Fibroblast of mammary gland (primary cell): ENCODE results near the gene RAB11A.
A peak's percentile ranks its signal among the peaks of the same experiment; 100 is the strongest.
"Not testable (repeated sequence)": the region's sequence is repeated elsewhere in the genome, so short reads cannot be mapped to it uniquely, and the experiment has no call there.

ENCODE experiments used
- DNase-seq: peaks from one replicate; pipeline ENCODE4 v3.0.0-alpha.2; 2010; ENCODE audit warnings: low read depth
- H3K4me3 ChIP-seq: 2 replicates; pipeline ENCODE4 v1.5.1; 2011; ENCODE audit warnings: low read depth, mild to moderate bottlenecking, low read length, moderate library complexity; ENCODE audit not compliant: control insufficient read depth
- CTCF ChIP-seq: conservative IDR thresholded peaks from 2 replicates; pipeline ENCODE4 v1.5.1; 2011; ENCODE audit warnings: low read depth, low read length, inconsistent platforms; ENCODE audit not compliant: control insufficient read depth, insufficient read depth

Gene RAB11A

DNA sequence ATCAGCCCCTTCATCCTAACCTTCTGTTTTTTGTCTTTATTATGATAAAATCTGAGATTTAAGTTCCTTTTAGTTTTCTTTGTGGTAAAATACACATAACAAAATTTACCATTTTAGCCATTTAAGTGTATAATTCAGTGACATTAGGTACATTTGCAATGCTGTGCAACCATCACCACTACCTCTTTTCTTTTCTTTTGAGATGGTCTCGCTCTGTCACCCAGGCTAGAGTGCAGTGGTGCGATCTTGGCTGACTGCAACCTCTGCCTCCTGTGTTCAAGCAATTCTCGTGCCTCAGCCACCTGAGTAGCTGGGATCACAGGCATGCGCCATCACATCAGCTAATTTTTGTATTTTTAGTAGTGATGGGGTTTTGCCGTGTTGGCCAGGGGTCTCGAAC, 6.2 kb upstream of the RAB11A start:
- TF ChIP-seq CTCF = no peak
- DNase-seq = no peak
- no peak overlapping the region for H3K4me3 ChIP-seq

DNA sequence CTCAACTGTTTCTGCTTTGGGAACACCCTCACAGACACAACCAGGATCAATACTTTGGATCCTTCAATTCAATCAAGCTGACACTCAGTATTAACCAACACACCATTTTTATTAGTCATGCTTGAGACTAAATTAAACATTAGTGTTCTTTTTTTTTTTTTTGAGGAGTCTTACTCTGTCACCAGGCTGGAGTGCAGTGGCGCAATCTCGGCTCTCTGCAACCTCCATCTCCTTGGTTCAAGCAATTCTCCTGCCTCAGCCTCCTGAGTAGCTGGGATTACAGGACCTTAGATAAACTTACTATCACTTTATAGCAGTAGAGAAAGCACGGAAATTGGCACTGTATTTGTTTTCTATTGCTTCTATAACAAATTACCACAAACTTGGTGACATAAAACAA, 2.0 kb upstream of the RAB11A start:
- DNase-seq = peak; percentile 10
- TF ChIP-seq CTCF = no peak
- no peak overlapping the region for H3K4me3 ChIP-seq

DNA sequence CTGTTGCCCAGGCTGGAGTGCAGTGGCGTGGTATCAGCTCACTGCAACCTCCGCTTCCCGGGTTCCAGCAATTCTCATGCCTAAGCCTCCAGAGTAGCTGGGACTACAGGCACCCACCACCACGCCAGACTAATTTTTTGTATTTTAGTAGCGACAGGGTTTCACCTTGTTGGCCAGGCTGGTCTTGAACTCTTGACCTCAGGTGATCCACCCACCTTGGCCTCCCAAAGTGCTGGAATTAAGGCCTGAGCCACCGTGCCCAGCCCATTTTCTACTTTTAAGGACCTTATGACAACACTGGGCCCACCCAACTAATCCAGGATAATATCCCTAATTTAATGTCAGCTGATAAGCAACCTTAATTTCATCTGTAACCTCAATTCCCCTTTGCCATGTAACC, 1.4 kb upstream of the RAB11A start:
- H3K4me3 ChIP-seq, DNase-seq: not testable (repeated sequence)

- peak overlapping the region; percentile 97 for H3K4me3 ChIP-seq
- no peak for TF ChIP-seq CTCF
- no peak for DNase-seq
Measured at GRCh38 chr15:65868546-65869125, 655 bp upstream of the RAB11A start.

DNA sequence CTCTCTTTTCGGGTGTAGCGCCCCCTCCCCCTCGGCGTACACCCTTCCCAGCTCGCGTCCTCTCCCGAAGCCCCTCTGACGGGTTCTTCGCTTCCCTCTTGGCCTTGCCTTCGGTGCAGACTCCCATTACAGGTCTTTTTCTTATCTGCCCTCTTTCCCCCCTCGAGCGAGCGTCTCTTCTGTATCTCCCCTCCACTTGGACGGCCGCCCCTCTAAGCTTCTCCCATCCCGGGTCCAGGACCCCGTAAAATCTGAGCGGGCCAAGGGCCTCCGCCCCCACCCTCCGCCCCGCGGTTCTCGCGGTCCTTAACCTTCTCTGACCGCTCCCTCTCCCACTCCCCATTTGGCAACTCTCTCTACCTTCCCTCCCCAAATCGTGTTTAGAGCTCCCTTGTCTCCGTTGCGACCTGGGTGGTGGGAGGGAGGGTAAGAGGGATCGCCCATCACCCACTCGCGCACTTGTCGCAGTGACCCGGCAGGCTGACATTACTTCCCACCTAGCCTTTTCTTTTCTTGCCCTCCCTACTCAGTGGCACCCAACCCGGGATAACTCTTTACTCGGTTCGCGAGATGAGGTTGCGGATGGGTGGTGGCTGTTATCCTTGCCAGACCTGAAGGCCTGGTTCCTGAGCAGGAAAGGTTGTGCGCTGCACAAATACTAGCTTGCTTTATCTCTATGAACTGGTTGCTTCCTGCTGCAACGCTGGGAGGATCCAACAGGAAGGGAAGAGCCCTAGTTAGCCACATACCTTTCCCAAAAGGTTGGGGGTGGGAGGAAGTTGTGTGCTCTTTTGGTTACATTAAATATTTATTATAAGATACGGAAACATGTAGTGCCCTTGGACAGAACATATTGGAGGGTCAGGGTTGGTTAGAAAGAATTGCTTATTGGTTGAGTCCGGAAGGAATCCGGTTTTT, 922 bp downstream of the RAB11A start:
- TF ChIP-seq CTCF = no peak
- DNase-seq = peak; percentile 32
- H3K4me3 ChIP-seq = peak overlapping the region; percentile 97

DNA sequence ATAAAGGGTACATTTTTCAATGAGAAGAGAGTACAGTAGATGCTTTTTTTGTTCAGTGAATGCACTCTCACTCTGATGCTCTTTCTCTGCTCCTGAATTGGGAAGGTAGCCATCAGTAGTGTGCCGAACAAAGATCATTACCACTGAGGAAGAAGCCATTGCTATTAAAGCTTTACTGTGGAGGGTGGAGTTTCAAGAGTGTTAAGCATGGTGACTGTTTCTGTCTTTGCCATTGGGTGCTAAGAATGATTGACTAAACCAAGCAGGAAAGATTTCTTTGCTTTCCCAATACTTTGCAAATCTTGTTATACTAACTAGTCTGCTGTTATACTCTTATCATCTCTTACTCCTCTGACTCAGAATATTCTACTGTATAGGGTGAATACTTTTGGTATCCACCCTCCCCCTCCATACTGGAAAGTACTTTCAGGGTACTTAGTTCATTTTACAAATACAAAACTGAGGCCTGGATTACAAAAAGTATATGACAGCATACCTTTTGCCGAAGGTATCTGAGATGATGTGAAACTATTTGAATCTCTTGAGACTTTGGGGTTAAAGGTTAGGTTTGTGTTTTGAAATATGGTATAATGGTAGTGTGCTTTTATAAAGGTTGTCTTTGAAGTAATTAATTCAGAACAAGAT, 1.7 kb downstream of the RAB11A start:
- DNase-seq = peak; percentile 72
- H3K4me3 ChIP-seq = peak overlapping the region; percentile 97
- TF ChIP-seq CTCF = no peak

DNA sequence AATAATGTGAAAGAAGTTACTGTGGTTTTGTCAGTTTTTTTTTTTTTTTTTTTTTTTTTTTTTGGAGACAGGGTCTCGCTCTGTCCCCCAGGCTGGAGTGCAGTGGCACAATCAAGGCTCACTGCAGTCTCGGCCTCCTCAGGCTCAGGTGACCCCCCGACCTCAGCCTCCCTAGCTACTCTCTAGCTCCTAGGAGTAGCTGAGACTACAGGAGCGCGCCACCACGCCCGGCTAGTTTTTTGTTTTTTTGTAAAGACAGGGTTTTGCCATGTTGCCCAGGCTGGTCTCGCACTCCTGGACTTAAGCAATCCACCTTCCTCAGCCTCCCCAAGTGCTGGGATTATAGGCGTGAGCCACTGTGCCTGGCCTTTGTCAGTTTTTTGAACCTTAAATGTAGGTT, 2.6 kb downstream of the RAB11A start:
- DNase-seq, H3K4me3 ChIP-seq: not testable (repeated sequence)

GRCh38 chr15:65872596-65872995, 3.3 kb downstream of the RAB11A start:
- H3K4me3 ChIP-seq = not testable (repeated sequence)
- peak; percentile 62 for DNase-seq
